GM21381 (cell line): ENCODE measurements around the gene ZNF683.
A peak's percentile ranks its signal among the peaks of the same experiment; 100 is the strongest.
"Not testable (repeated sequence)": the region's sequence is repeated elsewhere in the genome, so short reads cannot be mapped to it uniquely, and the experiment has no call there.

Experiments
- ATAC-seq: cut with Tn5 transposase; IDR thresholded peaks from one replicate; pipeline ENCODE4 v1.9.1; 2021; ENCODE audit warnings: mild to moderate bottlenecking, moderate library complexity; ENCODE audit not compliant: unreplicated experiment

ZNF683 gene

DNA sequence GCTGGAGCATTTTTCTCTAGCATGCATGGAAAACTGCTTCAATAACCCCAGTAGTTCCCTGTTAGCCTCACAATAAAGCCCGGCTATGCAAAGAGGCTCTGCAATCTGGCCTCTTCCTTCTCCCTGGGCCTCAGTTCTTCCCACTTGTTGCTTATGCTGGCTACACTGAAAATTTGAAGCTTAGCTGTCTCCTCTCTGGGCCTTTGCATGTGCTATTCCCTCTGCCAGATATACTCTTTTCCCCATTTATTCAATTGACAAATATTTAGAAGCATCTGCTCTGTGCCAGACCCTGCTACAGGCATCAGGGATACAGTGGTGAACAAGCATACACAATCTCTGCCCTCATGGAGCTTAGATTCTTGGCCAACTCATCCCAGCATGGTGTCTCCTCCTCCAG, 33.9 kb downstream of the ZNF683 start:
- no peak for ATAC-seq

DNA sequence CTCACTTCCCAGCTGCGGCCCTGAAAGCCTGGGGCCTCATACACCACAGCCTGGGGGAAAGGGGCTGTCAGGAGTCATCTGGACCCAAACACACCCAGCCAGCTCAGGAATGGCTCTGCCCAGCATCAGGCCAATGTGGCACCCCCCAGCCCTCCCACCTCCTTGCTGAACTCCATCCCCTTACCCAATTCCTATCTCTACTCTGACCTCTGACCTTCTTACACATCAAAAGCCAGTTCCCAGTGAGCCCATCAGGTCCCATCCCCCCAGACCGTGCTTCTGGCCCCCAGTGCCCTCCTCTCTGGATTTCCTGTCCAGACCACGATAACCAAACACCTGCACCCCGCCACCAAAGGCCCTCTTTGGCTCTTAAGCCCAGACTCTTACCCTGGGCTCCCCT, 34.9 kb downstream of the ZNF683 start:
- no peak for ATAC-seq

DNA sequence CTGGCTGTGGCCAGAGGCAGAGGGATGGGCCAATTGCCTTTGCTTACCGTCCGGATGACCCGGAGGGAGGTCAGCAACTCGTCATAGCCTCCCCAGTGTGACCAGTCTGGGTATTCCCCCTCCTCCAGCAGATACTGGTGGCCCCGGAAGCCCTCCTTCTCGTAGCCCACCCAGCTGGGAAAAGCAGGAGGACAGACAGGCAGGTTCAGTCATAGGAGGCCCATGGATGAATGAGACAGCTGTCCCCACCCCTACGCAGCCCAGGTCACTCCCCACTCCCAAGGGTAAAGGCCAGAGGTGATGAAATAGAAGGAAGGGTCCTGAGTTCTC, 35.4 kb downstream of the ZNF683 start:
- no peak for ATAC-seq

DNA sequence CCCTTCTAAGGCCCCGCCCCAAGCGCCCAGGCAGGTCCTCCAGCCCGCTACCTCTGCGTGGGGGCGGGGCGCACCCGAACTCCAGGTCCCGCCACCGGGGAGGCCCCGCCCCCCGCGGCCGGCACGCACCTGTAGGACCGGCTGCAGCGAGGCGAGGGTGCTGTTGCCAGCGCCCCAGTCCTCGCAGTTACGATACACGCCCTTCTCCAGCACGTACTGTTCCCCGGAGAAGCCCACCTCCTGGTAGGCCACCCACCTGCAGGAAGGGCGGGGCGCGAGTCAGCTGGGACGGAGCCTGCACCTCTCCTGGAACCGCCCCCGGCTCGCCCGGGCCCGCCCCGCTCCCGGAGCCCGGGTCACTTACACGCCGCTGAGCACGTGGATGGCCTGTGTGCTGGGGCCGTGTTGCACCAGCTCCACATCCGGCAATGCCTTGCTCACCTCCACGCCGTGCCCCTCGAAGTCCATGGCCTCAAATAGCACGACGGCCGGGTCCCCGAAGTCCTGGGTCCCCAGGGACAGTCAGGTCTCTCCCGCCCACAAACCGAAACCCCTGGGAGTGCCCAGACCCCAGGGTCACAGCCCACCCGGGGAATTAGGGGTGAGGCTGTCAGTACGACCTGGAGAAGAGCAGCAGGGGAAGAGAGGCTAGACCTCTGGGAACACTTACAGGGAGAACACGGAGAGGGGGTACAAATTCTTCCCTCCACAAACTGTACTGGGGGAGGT, 35.9 kb downstream of the ZNF683 start:
- peak; percentile 82 for ATAC-seq

DNA sequence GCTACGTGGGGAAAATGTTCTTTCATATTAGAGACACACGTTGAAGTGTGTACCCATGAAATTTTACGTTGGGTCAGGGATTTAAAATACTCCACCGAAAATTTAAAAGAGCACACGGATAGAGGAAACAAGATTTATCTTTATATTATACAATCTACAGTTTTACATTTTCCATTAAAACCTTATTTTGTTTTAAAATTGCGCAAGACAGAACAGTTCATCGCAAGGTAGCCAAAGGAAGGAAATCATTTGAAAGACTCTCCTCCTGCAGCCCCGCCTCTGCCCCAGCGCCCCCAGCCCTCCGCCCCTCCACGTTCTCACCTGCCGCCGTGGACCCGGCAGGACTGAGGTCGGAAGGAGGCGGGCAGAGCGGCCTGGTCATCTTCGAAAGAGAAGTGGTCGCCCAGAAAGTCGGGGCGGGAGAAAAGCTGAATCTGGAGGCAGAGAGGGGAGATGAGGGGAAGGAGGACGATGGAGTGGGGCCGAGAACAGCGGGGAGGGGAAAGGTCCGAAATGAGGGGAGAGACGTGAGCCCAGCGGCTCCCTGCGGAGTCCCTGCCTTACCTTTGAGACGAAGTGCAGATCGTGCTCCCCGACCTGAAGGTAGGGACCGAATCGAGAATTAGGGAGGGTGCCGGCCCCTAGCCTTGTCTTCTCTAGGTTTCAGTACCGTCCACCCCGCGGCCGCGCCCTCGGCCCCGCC, 36.6 kb downstream of the ZNF683 start:
- ATAC-seq = no peak

DNA sequence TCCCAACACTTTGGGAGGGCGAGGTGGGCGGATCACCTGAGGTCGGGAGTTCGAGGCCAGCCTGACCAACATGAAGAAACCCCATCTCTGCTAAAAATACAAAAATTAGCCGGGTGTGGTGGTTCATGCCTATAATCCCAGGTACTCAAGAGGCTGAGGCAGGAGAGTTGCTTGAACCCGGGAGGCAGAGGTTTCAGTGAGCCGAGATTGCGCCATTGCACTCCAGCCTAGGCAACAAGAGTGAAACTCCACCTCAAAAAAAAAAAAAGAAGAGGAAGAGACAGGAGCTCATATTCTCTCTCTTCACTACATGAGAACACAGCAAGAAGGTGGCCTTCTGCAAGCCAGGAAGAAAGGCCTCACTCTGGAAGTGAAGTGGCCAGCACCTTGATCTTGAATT, 39.2 kb downstream of the ZNF683 start:
- ATAC-seq = not testable (repeated sequence)

DNA sequence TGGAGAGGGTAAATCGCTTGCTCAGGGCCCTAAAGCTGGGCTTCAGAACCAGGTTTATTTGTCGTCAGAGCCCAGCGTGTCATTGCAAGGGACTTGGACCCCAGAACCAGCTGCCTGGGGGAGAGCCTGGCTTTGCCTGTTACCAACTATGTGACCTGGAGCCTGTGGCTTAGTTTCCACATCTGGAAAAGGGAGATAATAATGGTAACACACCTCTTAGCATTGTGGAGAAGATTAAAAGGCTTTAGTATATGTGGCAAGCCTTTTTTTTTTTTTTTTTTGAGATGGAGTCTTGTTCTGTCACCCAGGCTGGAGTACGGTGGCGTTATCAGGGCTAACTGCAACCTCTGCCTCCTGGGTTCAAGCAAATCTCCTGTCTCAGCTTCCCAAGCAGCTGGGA, 42.3 kb downstream of the ZNF683 start:
- ATAC-seq = no peak

DNA sequence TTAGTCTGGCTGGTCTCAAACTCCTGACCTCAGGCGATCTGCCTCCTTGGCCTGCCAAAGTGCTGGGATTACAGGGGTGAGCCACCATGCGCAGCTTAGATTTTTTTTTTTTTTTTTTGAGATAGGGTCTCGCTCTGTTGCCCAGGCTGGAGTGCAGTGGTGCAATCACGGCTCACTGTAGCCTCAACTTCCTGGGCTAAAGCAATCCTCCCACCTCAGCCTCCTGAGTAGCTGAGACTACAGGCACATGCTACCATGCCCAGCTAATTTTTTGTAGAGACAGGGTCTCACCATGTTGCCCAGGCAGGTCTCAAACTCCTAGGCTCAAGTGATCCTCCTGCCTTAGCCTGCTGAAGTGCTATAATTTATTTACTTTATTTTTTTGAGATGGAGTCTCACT, 43.2 kb downstream of the ZNF683 start:
- ATAC-seq = not testable (repeated sequence)

DNA sequence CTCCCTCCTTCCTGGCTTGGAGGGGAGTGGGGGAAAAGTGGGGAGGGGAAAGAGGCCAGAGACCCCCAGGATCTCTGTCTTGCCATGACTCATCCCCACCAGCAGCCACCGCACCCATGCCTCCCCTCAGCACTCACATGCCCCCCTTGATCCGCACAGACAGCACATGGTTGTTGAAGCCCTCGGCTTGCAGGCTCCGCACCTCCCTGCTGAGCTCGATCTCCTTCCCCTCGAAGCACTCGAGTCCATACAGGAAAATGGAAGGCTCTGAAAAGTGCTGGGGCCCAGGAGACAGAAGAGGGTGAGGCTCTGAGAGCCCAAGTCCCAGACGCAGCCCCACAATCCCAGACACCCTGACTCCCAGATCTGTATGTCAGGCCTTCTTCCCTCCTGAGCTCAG, 44.0 kb downstream of the ZNF683 start:
- ATAC-seq = no peak

DNA sequence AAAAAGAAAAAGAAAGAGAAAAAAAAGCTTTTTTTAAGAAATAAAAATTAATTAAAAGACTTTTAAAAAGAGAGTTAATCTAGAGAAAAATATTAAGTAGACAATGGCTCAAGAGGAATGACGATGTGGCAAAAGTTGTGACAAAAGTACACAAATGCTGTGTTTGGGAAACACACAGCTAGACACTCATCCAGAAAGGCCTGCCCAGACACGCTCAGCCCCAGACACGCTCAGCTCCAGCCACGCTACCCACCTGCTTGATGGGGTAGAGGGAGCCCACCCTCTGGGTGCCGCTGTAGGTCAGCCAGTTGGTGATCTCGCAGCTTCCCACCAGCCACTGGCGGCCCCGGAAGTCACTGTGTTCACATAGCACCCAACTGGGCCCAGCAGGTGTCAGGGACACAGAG, 44.6 kb downstream of the ZNF683 start:
- no peak for ATAC-seq

DNA sequence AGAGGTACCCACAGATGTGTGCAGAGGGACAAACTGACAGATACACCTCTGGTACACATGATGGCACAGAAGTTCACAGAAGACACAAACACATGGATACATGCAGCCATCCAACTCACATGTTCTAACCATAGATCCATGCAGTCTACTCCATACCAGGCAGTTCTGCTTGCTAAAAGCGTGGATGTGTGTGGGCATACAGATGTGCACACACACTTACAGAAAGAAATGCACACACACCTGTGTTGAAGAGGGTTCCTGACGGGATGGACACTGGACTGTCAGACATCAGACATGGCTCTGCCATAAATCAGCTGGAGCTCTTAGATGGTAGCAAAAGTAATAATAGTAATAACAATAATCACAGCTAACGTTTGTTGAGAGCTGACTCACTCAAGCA, 48.0 kb downstream of the ZNF683 start:
- ATAC-seq = no peak

DNA sequence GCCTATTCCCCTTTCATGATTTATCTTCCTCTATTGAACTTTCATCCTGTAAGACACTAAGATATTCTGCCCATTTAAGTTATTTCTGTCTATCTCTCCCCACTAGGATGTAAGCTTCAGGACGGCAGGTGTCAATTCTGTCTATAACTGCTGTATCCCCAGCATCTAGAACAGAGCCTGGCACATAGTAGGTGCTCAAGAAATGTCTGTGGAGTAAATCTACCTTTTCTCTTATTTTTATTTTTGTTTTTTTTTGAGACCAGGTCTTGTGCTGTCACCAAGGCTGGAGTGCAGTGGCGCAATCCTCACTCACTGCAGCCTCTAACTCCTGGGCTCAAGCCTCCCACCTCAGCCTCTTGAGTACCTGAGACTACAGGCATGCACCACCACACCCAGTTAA, 49.2 kb downstream of the ZNF683 start:
- ATAC-seq = no peak

DNA sequence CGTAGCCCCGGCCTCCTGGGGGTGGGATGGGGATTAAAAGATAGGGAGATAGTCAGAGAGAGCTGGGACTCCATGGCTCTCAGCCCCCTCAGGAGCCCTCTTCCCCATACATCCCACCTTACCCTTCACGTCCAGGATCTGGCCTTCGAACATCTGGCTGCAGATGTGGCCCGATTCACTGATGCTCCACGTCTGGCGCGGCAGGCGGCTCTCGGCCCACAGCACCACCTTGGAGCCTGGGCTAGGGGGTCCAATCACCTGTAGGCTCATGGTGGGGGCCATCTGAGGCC, 50.6 kb downstream of the ZNF683 start:
- ATAC-seq = no peak

DNA sequence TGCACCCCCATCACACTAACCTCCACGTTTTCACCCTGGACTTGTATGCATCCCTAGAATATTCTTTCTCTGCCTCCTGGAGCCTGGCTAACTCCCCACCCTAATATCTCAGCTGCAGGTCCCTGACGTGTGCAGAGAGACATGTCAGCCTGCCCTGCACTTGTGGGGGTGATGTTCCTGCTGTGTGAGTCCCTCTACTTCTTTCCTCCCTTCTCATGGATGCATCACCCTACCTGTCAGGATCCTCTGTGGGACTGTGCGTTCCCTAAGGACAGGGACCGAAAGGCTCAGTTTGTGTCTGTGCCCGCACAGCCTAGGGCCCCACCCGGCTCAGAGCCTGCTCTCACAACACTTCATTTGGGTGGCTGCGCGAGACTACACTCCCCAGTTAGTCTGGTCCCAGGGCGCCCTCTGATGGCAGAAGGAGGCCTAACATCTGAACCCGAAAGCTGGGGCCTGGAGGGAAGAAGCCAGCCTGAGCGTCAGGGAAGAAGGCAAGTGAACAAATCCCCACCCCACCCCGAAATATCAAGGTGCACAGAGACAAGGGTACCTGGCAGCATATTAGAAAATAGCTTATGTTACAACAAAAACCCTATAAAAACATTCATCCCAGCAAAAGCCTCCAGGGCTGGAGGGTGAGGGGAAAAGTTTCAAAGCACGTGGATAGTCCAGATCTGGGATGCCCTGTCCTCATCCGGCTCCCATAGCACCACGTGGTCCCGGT, 51.1 kb downstream of the ZNF683 start:
- no peak for ATAC-seq

DNA sequence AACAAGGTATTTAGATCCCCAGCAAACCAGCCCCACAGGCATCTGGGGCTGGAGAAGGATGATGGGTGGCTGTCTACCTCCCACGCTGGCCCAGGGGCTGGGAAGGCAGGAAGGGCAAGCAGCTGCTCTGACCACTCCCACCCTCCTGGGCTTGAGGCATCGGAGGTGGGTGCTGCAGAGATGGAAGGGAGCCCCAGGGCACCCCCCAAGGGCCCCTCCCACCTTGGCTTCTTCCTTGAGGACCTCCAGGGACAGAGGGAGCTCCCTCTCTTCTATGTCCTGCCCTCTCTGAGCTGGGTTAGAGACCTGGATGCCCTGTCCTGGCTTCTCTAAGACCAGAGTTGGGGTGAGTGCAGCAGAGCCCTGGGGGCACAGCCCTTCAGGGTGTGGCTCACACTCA, 51.7 kb downstream of the ZNF683 start:
- no peak for ATAC-seq

DNA sequence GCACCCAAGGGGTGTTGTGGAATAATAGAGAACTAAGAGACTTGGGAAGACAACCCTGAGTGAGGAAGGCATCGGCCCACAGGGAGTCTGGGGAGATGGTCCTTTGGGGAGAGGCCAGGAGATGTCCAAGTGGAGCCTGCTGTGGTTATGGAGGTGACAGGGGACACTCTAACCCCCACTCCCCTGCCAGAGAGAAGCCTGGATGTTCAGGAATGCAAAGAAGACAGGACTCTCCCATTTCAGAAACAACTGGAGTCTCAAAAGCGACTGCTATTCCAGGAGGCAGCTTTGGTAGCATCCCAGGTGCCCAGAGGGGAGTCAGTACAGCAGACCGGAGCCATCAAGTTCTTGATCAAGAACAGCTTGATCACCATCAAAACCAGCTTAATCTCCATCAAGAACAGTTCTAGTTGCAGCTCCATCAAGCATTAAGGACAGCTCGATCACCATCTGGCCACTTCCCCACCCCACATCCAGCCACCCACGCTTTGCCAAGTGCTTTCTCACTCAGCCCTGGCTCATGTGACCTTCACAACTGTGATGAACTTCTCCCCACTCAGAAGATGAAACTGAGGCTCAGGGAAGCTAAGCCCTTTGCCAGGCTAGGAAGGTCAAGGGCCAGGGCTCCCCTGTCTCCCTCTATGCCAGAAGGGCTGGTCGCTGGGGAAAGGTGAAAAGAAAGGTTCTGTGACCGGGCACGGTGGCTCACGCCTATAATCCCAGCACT, 54.0 kb downstream of the ZNF683 start:
- ATAC-seq = no peak

DNA sequence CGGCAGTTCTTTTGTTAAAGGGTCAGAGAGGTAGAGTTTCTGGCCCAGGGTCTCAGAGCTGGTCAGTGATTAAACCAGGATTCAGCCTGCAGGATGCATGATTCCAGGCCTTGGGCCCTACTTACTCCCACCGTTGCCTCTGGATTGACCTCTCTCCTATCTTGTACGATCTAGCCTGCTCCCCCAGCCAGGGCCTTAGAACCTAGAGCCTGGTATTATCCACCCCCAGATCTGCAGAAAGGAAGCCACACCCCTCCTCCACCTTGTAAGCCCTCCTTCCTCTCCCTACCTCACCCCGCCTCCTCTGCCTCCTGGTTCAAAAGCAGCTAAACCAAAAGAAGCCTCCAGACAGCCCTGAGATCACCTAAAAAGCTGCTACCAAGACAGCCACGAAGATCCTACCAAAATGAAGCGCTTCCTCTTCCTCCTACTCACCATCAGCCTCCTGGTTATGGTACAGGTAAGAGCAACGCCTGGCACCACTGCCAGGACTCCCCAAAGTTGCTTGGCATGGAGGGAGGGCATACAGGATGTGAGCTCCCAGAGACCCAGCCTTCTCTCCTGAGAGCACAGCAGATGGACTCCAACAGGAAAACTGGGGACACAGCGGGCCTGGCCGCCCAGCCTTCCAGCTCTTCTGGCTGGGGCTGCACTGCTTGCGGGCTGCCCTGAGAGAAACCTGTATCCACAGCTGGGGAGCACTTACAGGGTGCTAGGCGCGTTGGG, 54.8 kb downstream of the ZNF683 start, which contains the start of gene CD52:
Gene CD52, plus strand, starts transcription at position 347 of the 726 bp plus-strand sequence. Its CDS starts 60 bp downstream, at position 407.
- peak; percentile 29 for ATAC-seq

DNA sequence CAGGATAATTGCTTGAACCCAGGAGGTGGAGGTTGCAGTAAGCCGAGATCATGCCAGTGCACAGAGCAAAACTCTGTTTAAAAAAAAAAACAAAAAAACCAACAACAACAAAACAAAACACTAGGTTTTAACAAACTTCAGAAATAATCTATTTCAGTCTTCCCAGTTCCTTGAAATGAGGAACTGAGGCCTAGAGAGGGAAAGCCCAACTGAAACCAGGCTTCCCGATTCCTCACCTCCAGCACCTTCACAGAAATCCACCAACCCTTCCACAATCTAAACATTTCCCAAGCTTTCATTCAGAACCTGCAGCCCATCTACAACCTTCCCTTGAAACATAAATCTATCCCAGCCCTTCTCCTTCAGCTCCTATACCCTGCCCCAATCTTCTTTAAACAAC, 55.4 kb downstream of the ZNF683 start:
- no peak for ATAC-seq

DNA sequence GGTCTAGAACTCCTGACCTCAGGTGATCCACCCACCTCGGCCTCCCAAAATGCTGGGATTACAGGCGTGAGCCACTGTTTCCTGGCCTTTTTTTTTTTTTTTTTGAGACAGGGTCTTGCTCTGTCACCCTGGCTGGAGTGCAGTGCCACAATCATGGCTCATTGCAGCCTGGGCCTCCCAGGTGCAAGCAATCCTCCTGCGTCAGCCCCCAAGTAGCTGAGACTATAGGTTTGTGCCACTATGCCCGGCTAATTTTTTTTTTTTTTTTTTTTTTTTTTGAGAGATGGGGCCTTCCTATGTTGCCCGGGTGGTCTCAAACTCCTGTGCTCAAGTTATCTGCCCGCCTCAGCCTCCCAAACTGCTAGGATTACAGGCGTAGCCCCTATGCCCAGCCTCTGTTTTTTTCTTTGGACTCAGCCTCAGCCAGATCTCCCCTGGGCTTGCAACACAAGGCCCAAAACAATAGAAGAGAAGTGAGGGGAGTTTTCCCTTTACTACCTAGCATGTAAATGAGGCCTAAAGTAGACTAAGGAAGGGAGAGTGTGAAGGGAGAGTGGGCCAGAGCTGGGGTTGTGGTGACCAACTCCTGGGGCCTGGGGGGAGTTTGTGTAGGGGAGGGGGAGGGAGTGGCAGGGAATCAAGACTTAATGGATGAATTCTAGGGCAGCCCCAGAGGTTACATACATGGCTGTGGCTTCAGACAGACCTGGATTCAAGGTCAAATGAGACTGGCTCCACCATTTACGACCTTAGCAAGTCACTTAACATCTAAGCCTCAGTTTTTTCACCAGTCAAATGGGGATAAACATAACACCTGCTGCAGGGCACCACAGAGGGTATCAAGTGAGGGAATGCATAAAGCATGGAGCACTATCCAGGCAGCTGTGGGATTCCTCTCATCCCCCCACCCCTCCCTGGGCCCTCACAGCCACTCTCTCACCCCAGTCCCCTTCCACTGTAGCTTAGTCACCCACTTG, 56.4 kb downstream of the ZNF683 start:
- ATAC-seq = no peak

DNA sequence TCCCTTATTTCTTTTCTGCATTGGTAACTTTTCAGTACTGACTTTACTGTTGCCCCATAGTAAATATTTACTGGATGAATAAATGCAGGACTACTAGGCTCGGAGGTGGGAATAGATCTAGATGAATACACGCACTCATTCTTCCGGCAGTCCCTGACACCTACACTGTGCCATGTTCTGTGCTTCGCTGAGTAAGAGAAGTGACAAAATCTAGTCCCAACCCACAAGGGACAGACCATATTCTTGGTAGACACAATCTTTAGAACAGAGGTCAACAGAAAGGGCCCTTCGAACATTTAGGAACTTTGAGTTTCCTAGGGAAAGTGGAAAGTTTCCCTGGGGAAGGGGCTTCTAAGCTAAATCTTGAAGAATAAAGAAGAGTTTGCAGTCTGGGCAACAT, 58.0 kb downstream of the ZNF683 start:
- ATAC-seq = no peak
